ENCODE results near the gene GIMAP5. TPM values are rescaled to one million over a fixed set of nuclear protein-coding genes. Genes with fewer than 3 reads are reported as not detected.

Gene GIMAP5
- 16.3 TPM for polyA plus RNA-seq

- H3K4me3 Mint-ChIP-seq: peak within 1 kb of the TSS; percentile 74 to 85 (median 75)
- peaks cover 2% of the 10 kb centered on the region for H3K36me3 Mint-ChIP-seq
- H3K27ac Mint-ChIP-seq: peak within 1 kb of the TSS in 2 of 3 donors; percentile 0 to 80
- H3K9me3 Mint-ChIP-seq: no peaks in the 10 kb centered on the region
- peaks cover 17% of the 10 kb centered on the region for H3K27me3 Mint-ChIP-seq
- peaks cover 2 to 8% (median 5%) of the 10 kb centered on the region in 3 donors for H3K4me1 Mint-ChIP-seq
These were observed at the start of gene GIMAP5 for GRCh38 chr7:150737265-150738055. GIMAP5 (plus strand) TSS chr7:150737418; CDS start chr7:150740885, 3,467 bp downstream.

GRCh38 chr7:150688630-150689029, 48.6 kb upstream of the GIMAP5 start:
- Mint-ChIP-seq H3K9me3 (peaks cover 1 to 14% (median 10%) of the 10 kb centered on the region in 3 donors), H3K27ac (no peak overlapping the region), H3K4me1 (peaks cover 15 to 31% (median 27%) of the 10 kb centered on the region in 3 donors), H3K36me3 (peaks cover 39% of the 10 kb centered on the region), H3K4me3 (peak overlapping the region in 3 of 4 donors; percentile 18 to 56 (median 35)), H3K27me3 (no peaks in the 10 kb centered on the region)

DNA sequence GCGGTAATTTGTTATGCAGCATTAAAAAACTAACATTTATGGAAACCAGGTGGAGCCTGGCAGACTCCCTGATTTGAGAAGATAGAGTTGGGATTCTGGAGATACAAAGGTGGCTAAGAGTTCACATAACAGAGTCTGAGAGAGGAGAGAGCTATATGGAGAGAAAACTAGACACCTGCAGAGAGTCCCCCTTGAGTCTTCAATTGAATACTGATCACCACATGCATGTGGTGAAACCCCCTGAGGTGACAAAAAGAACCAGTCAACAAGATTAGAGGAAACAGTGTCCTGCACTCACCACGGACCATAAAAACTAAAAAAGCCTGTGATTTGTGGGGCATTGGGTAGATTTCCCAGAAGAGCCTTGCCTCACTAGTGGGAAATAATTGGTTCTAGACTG, 41.6 kb upstream of the GIMAP5 start:
- peaks cover 5 to 47% (median 34%) of the 10 kb centered on the region in 3 donors for H3K9me3 Mint-ChIP-seq
- no peak overlapping the region for H3K4me3 Mint-ChIP-seq
- peaks cover 21% of the 10 kb centered on the region for H3K36me3 Mint-ChIP-seq
- peaks cover 0 to 1% (median 0%) of the 10 kb centered on the region in 3 donors for H3K4me1 Mint-ChIP-seq
- H3K27ac Mint-ChIP-seq: no peak overlapping the region
- H3K27me3 Mint-ChIP-seq: no peaks in the 10 kb centered on the region

GRCh38 chr7:150703209-150703608, 34.0 kb upstream of the GIMAP5 start:
- H3K27me3 Mint-ChIP-seq: no peaks in the 10 kb centered on the region
- H3K4me3 Mint-ChIP-seq: no peak overlapping the region
- peaks cover 15 to 57% (median 50%) of the 10 kb centered on the region in 3 donors for H3K9me3 Mint-ChIP-seq
- no peaks in the 10 kb centered on the region for H3K4me1 Mint-ChIP-seq
- H3K36me3 Mint-ChIP-seq: peaks cover 4% of the 10 kb centered on the region
- H3K27ac Mint-ChIP-seq: no peak overlapping the region

- H3K4me3 Mint-ChIP-seq: peak overlapping the region in 1 of 4 donors; percentile 10
- peaks cover 4 to 10% (median 7%) of the 10 kb centered on the region in 3 donors for H3K9me3 Mint-ChIP-seq
- peaks cover 3% of the 10 kb centered on the region for H3K36me3 Mint-ChIP-seq
- H3K4me1 Mint-ChIP-seq: peaks cover 11 to 32% (median 21%) of the 10 kb centered on the region in 3 donors
- peak overlapping the region in 1 of 3 donors; percentile 89 for H3K27ac Mint-ChIP-seq
- no peaks in the 10 kb centered on the region for H3K27me3 Mint-ChIP-seq
These were observed 21.9 kb upstream of the GIMAP5 start for GRCh38 chr7:150715293-150715692.

DNA sequence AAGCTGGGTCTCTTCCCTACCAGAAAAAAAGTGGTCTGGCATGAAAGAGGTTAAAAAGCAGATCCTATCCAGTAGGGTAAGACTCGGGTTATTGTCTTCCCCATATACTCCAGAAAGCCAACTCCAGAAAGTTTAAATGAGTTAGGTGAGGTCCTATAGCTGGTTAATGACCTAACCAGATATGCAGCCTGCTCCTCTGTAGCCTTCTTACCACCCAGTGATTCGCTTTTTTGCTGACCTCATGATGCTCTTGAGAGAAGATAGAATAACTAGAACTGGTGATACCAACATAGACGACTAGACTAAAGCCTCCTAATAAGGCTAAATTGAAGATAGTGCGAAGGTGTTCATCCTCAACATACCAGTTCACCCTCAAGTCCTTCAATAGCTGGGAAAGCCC, 21.5 kb upstream of the GIMAP5 start:
- Mint-ChIP-seq H3K27me3 (no peaks in the 10 kb centered on the region), H3K4me3 (peak overlapping the region; percentile 87 to 95 (median 92)), H3K27ac (peak overlapping the region in 1 of 3 donors; percentile 89), H3K4me1 (peaks cover 11 to 32% (median 21%) of the 10 kb centered on the region in 3 donors), H3K9me3 (peaks cover 4 to 10% (median 7%) of the 10 kb centered on the region in 3 donors), H3K36me3 (peaks cover 3% of the 10 kb centered on the region)

DNA sequence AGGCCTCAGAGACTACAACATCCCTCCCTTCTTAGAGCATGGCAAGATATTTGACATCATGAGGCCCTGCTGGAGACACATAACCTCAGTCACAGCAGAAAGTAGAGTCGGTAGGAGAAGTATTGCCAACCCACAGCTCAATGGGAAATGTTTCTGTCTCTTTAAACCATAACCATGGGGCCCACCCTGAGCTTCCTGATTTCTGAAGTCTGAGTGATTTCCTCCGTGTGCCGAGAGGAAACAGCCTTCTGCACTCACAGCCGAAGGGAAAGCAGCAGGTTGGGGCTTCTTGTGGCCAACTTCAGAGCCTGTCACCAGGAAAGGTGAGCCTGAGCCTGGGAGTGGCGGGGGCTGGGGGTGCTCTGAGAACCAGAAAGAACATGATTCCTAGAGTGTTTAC, 20.9 kb upstream of the GIMAP5 start, which contains the start of gene GIMAP1:
GIMAP1 (plus strand) TSS at position 246 of the 400 bp plus-strand sequence. CDS start 2,435 bp downstream, outside the sequence.
- H3K36me3 Mint-ChIP-seq: peaks cover 3% of the 10 kb centered on the region
- H3K4me3 Mint-ChIP-seq: peak within 1 kb of the TSS; percentile 87 to 95 (median 92)
- H3K9me3 Mint-ChIP-seq: peaks cover 4 to 10% (median 7%) of the 10 kb centered on the region in 3 donors
- H3K27me3 Mint-ChIP-seq: no peaks in the 10 kb centered on the region
- peaks cover 11 to 32% (median 21%) of the 10 kb centered on the region in 3 donors for H3K4me1 Mint-ChIP-seq
- peak within 1 kb of the TSS; percentile 7 to 89 (median 46) for H3K27ac Mint-ChIP-seq

GRCh38 chr7:150716939-150717338, 20.3 kb upstream of the GIMAP5 start:
- Mint-ChIP-seq H3K36me3 (peaks cover 3% of the 10 kb centered on the region), H3K4me3 (peak overlapping the region; percentile 87 to 95 (median 92)), H3K27ac (peak overlapping the region in 1 of 3 donors; percentile 7), H3K4me1 (peaks cover 11 to 32% (median 21%) of the 10 kb centered on the region in 3 donors), H3K9me3 (peaks cover 4 to 10% (median 7%) of the 10 kb centered on the region in 3 donors), H3K27me3 (no peaks in the 10 kb centered on the region)

DNA sequence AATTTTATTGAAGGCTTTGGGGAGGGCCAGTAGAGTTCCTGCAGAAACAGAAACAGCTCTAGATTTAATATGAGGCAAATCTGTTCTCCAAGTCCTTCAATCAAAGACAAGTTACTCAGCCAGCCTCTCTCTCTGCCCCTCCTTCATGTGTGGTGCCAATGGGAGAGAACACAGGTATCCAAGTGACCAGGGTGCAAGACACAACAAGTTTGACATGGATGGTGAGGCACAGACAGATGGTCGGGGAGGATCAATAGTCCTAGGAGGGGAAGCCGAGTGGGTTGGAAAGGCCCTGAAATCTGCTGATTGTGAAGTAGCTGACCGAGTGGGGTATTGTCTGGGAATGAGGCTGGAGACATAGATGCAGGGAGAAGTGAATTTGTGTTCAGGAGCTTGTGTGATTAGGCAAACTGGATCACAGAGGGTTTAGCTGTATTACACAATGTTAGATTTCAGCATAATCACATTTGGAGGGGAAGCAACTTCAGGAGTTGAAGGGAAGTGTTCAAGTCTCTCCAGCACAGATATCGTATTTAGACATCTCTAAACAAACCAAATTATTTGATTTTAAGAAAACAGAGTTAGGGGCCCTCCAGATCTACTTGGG, 19.3 kb upstream of the GIMAP5 start:
- Mint-ChIP-seq H3K9me3 (peaks cover 2 to 7% (median 5%) of the 10 kb centered on the region in 3 donors), H3K4me1 (peaks cover 11 to 32% (median 21%) of the 10 kb centered on the region in 3 donors), H3K27ac (peak overlapping the region in 2 of 3 donors; percentile 54 to 73), H3K27me3 (no peaks in the 10 kb centered on the region), H3K4me3 (peak overlapping the region in 3 of 4 donors; percentile 87 to 89 (median 88)), H3K36me3 (peaks cover 3% of the 10 kb centered on the region)

- Mint-ChIP-seq H3K4me1 (peaks cover 11 to 31% (median 21%) of the 10 kb centered on the region in 3 donors), H3K36me3 (peaks cover 5% of the 10 kb centered on the region), H3K9me3 (peaks cover 0 to 4% (median 0%) of the 10 kb centered on the region in 3 donors), H3K4me3 (no peak overlapping the region), H3K27me3 (peaks cover 1% of the 10 kb centered on the region), H3K27ac (no peak overlapping the region)
These were observed 17.8 kb upstream of the GIMAP5 start for GRCh38 chr7:150719436-150719835.

GRCh38 chr7:150719960-150720891, 17.0 kb upstream of the GIMAP5 start:
- no peak overlapping the region for H3K27ac Mint-ChIP-seq
- H3K9me3 Mint-ChIP-seq: peaks cover 0 to 2% (median 0%) of the 10 kb centered on the region in 3 donors
- H3K4me3 Mint-ChIP-seq: no peak overlapping the region
- H3K4me1 Mint-ChIP-seq: peaks cover 11 to 28% (median 20%) of the 10 kb centered on the region in 3 donors
- H3K27me3 Mint-ChIP-seq: peaks cover 1% of the 10 kb centered on the region
- H3K36me3 Mint-ChIP-seq: peaks cover 5% of the 10 kb centered on the region

GRCh38 chr7:150721970-150722373, 15.2 kb upstream of the GIMAP5 start:
- Mint-ChIP-seq H3K27me3 (peaks cover 1% of the 10 kb centered on the region), H3K36me3 (peaks cover 4% of the 10 kb centered on the region), H3K4me1 (peaks cover 4 to 15% (median 9%) of the 10 kb centered on the region in 3 donors), H3K9me3 (peaks cover 2 to 7% (median 6%) of the 10 kb centered on the region in 3 donors), H3K27ac (no peak overlapping the region), H3K4me3 (no peak overlapping the region)

DNA sequence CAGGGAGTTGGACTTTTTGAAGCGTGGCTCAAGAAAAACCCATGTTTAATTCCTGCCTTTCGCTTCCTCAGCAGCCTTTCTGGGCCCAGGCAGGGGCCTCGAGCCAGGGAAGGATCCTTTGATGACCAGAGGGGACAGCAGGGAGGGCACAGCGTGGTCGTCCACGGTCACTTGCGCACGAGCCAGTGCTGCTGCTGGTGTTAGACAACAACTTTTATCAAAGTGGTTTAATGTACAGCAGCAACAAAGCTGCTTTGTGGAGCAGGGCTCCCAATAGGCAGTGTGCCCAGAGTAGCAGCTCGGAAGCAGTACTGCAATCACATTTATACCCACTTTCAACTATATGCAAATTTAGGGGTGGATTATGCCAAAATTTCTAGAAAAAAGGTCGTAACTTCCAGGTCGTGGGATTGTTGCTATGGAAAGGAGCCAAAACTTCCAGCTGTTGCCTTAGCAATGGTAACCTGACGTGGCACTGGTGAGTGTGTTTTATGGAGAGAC, 14.7 kb upstream of the GIMAP5 start:
- peaks cover 1% of the 10 kb centered on the region for H3K27me3 Mint-ChIP-seq
- H3K9me3 Mint-ChIP-seq: peaks cover 2 to 8% (median 6%) of the 10 kb centered on the region in 3 donors
- peaks cover 2 to 12% (median 5%) of the 10 kb centered on the region in 3 donors for H3K4me1 Mint-ChIP-seq
- H3K27ac Mint-ChIP-seq: peak overlapping the region in 1 of 3 donors; percentile 36
- peaks cover 2% of the 10 kb centered on the region for H3K36me3 Mint-ChIP-seq
- H3K4me3 Mint-ChIP-seq: no peak overlapping the region

- Mint-ChIP-seq H3K4me3 (no peak overlapping the region), H3K9me3 (peaks cover 4 to 13% (median 11%) of the 10 kb centered on the region in 3 donors), H3K27me3 (peaks cover 1% of the 10 kb centered on the region), H3K27ac (peak overlapping the region in 1 of 3 donors; percentile 36), H3K36me3 (peaks cover 2% of the 10 kb centered on the region), H3K4me1 (peaks cover 0 to 12% (median 2%) of the 10 kb centered on the region in 3 donors)
These were observed 13.8 kb upstream of the GIMAP5 start for GRCh38 chr7:150723467-150723866.

Data from IgD-negative memory B cell (primary cell).